Mucosa of descending colon (tissue), 3 donors: ENCODE data around the gene POLR1D. TPM values are rescaled to one million over a fixed set of nuclear protein-coding genes. Genes with fewer than 3 reads are reported as not detected.

Source experiments
- ATAC-seq: fragments of 200-7000 bp; cut with Tn5 transposase; one replicate; pipeline ENCODE4 v1.9.1; 2020; ENCODE audit warnings: mild to moderate bottlenecking, moderate library complexity
- DNase-seq, 3 donors: peaks; one replicate each; pipeline ENCODE4 v3.0.0-alpha.2; 2020
- H3K36me3 ChIP-seq: fragments of 200-600 bp; one replicate; pipeline ENCODE4 v1.8.0; 2021; ENCODE audit warnings: low read depth, mild to moderate bottlenecking
- H3K4me1 ChIP-seq: fragments of 200-600 bp; one replicate; pipeline ENCODE4 v1.8.0; 2021; ENCODE audit warnings: low read depth, mild to moderate bottlenecking
- H3K4me3 ChIP-seq: fragments of 200-600 bp; one replicate; pipeline ENCODE4 v1.8.0; 2021; ENCODE audit warnings: mild to moderate bottlenecking
- H3K9me3 ChIP-seq: fragments of 200-600 bp; one replicate; pipeline ENCODE4 v1.8.0; 2021; ENCODE audit warnings: mild to moderate bottlenecking
- intact Hi-C, 2 donors: fragments of 100-400 bp; cut with DNase I in 1 of 2; cut with micrococcal nuclease in 1 of 2; formaldehyde crosslinking; loops; one replicate each; pipeline versions ENCODE4 v1.11.0 to v1.11.1; 2022; cut with DNase I, micrococcal nuclease
- total RNA-seq, 3 donors: library from RNA; stranded (reverse); fragmentation: NEBNext Ultra II Directional in 2 of 3; extraction: Animal tissue kit (Norgen Biotek cat#: 25700) in 2 of 3; gene quantifications; one replicate each; pipeline versions ENCODE4 v1.2.1 to v1.2.4, GENCODE V29; 2021 to 2023
- TF ChIP-seq, protein P1 (sequence below): fragments of 200-600 bp; IDR thresholded peaks from one replicate; pipeline ENCODE4 v1.8.0; 2022; ENCODE audit warnings: antibody characterized with exemption, mild to moderate bottlenecking
- donor health status: DM: no; HTN: no; CAD: no; lungs with moderate emphysema.
- donor health status: DM: no; HTN: no; CAD: no.
- donor health status: DM: no; HTN: yes; CAD: no.

The POLR1D gene
- total RNA-seq, 3 donors from 2014 or later: 88.7 to 169 (median 91.0) TPM

GRCh38 chr13:27638521-27638920 is 16.8 kb downstream of the POLR1D start:
- ATAC-seq (no peak), DNase-seq (no peak)
- Histone ChIP-seq H3K36me3 (no peaks in the 10 kb centered on the region), H3K4me1 (no peaks in the 10 kb centered on the region), H3K9me3 (no peaks in the 10 kb centered on the region), H3K4me3 (no peak overlapping the region)
- TF ChIP-seq, protein P1, sequence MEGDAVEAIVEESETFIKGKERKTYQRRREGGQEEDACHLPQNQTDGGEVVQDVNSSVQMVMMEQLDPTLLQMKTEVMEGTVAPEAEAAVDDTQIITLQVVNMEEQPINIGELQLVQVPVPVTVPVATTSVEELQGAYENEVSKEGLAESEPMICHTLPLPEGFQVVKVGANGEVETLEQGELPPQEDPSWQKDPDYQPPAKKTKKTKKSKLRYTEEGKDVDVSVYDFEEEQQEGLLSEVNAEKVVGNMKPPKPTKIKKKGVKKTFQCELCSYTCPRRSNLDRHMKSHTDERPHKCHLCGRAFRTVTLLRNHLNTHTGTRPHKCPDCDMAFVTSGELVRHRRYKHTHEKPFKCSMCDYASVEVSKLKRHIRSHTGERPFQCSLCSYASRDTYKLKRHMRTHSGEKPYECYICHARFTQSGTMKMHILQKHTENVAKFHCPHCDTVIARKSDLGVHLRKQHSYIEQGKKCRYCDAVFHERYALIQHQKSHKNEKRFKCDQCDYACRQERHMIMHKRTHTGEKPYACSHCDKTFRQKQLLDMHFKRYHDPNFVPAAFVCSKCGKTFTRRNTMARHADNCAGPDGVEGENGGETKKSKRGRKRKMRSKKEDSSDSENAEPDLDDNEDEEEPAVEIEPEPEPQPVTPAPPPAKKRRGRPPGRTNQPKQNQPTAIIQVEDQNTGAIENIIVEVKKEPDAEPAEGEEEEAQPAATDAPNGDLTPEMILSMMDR: no peak
- intact Hi-C loops: no loop called here

- no peaks in the 10 kb centered on the region for H3K4me1 ChIP-seq
- intact Hi-C loops: no loop called here
Observed at GRCh38 chr13:27639186-27639585, 17.5 kb downstream of the POLR1D start.

GRCh38 chr13:27641711-27642502 is 20.2 kb downstream of the POLR1D start:
- TF ChIP-seq, protein P1: no peak
- Histone ChIP-seq H3K4me1 (no peaks in the 10 kb centered on the region), H3K36me3 (no peaks in the 10 kb centered on the region), H3K9me3 (no peaks in the 10 kb centered on the region), H3K4me3 (no peak overlapping the region)
- ATAC-seq (no peak), DNase-seq (no peak)
- intact Hi-C loops: no loop called here

More at GRCh38 chr13:27639186-27639585, 17.5 kb downstream of the POLR1D start:
- no peak overlapping the region for H3K4me3 ChIP-seq
- no peaks in the 10 kb centered on the region for H3K9me3 ChIP-seq
- TF ChIP-seq, protein P1: no peak
- no peaks in the 10 kb centered on the region for H3K36me3 ChIP-seq
- no peak for DNase-seq
- no peak for ATAC-seq

- ATAC-seq (peak; percentile 15), DNase-seq (no peak)
- Histone ChIP-seq H3K4me1 (no peaks in the 10 kb centered on the region), H3K36me3 (no peaks in the 10 kb centered on the region), H3K4me3 (no peak overlapping the region), H3K9me3 (no peaks in the 10 kb centered on the region)
- intact Hi-C loops: no loop called here
- TF ChIP-seq, protein P1: no peak
Observed at GRCh38 chr13:27643334-27644132, 21.8 kb downstream of the POLR1D start.

DNA sequence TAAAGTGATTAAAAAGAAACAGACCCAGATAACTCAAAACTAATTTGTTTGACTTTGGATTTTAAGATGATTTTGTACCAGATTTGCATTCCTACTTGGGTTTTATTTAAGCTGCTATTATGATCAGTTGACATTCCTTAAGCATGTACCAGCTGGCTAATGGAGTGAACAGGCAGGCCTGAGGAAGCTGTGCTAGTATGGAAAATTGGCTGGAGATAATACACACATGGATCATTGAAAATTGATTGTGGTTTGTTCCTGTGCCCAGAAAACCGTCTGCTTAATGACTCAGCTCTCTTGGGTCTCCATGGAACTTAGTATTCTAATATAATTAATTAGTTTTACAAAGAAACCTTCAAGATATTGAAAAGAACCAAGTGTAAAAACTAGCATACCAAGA is 22.6 kb downstream of the POLR1D start:
- intact Hi-C loops: no loop called here
- H3K4me3 ChIP-seq: no peak overlapping the region
- H3K4me1 ChIP-seq: no peaks in the 10 kb centered on the region
- no peaks in the 10 kb centered on the region for H3K9me3 ChIP-seq
- TF ChIP-seq, protein P1: no peak
- H3K36me3 ChIP-seq: no peaks in the 10 kb centered on the region
- ATAC-seq: peak; percentile 19
- DNase-seq: no peak
